Dedifferentiated amniotic fluid mesenchymal stem cell (primary cell): ENCODE measurements around the gene NCK1.
A peak's percentile ranks its signal among the peaks of the same experiment; 100 is the strongest.

ENCODE experiments used
- DNase-seq: peaks from one replicate; pipeline ENCODE4 v3.0.0-alpha.2; 2016; ENCODE audit errors: extremely low spot score

Gene NCK1

DNA sequence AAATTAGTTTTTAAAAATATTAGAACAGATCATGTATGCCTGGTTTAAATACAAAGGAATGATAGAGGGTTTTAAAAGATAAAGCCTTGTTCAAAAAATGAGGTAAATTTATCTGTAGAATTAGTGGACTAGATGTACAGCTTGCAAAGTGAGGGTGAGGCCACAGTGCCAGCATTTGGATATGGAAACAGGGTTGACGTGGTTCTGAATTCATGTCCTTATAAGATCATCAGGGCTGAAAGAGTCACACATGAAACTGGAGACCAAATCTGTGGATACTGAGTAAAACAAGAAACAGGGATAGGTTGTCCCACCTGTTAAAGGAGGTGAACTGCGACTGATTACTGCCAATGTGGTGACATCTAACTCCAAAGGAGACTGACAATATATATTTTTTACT, 46.3 kb downstream of the NCK1 start:
- DNase-seq: no peak

DNA sequence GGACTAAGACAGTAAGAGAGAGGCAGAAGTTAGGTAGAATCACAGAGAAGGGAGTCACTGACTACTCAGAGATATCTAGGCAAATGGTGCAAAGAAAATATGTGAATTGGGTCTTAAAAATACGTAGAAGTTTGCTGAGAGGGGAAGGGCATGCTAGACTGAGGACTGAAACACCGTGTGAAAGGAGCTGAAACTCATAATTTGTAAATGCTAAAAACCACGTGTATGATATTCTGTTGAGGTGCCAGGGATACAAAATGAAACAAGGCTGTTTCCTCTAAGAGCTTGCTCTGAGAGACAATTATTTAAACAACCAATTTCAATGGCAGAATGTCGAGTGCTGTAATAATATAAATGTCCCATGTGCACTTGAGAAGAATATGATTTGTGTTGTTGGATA, 47.2 kb downstream of the NCK1 start:
- no peak for DNase-seq

DNA sequence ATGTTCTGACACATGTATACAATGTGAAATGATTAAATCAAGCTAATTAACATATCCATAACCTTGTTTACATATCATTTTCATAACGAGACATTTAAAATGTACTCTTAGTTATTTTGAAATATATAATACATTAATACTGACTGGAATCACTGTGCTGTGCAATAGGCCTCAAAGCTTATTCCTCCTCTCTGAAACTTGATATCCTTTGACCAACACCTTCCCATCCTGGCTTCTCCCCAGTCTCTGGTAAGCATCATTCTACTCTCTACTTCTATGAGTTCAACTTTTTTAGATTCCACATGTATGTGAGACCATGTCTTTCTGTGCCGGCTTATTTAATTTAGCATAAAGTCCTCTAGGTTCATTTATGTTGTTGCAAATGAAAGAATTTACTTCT, 48.7 kb downstream of the NCK1 start:
- no peak for DNase-seq

DNA sequence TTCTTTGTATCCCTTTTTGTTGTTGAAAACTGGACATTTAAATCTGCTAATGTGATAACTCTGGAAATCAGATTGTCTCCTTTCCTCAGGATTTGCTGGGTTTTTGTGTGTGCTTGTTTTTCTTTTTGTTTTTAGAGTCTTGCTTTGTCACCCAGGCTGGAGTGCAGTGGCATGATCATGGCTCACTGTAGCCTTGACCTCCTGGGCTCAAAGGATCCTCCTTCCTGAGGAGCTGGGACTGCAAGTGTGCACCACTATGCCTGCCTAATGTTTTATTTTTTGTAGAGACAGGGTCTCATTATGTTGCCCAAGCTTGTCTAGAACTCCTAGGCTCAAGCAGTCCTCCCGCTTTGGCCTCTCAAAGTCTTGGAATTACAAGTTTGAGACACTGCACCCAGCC, 51.2 kb downstream of the NCK1 start:
- no peak for DNase-seq

DNA sequence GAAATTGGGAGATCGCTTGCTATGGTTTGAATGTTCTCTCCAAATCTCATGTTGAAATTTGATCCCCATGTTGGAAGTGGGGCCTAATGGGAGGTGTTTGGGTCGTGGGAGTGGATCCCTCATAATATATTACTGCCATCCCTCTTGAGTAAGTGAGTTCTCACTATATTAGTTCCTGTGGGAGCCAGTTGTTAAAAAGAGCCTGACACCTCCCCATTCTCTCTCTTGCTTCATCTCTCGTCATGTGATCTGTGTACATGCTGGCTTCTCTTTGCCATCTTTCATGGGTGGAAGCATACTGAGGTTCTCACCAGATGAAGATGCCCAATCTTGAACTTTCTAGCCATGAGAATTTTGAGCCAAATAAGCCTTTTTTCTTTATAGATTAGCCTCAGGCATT, 52.7 kb downstream of the NCK1 start:
- DNase-seq: no peak

DNA sequence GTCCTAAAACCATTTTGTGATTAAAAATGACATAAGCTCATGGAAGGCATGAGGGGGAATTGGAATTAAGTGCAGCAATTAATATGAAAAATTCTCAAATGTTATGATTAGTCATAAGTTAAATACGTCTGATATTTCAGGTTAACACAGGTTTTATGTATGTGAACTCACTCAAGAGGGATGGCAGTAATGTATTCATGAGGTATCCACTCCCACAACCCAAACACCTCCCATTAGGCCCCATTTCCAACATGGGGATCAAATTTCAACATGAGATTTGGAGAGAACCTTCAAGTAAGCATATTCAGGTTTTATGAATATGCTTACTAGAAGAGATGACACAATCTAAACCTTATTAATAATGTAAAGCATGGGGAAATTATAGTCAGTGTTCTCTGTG, 54.2 kb downstream of the NCK1 start:
- DNase-seq: no peak

DNA sequence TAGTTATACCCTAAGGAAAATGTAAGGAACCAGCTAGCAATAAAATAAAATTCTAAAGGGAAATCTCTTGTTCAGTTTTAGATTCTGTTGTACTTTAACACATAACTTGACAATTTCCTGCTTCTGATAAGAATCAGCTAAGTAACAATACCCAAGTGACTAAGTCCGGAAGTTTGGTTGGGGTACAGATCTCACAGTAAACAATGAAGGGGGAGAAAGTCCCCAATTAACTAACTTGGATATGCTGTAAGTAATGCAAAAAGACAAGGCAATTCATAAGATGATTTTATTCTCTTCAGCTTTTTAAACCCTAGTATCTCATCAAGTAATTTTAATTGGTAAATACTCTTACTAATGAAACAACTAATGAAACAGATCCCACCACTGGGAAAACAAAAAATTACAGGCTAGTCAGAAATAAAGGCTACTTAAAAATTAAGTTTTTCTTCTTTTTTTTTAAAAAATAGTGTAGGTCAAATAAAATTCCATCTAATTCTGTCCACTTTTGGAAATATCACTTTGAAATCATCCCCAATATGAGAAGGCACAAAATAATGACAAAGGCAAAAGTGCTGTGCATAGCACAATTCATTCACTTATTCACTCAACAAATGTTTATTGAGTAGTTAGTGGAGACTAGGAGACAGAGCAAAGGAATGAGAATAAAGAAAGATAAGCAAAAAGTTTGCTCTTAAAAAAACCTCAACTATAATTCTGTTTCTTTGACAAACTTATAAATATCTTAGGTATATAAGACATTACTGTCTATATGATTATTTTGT, 58.0 kb downstream of the NCK1 start:
- no peak for DNase-seq

DNA sequence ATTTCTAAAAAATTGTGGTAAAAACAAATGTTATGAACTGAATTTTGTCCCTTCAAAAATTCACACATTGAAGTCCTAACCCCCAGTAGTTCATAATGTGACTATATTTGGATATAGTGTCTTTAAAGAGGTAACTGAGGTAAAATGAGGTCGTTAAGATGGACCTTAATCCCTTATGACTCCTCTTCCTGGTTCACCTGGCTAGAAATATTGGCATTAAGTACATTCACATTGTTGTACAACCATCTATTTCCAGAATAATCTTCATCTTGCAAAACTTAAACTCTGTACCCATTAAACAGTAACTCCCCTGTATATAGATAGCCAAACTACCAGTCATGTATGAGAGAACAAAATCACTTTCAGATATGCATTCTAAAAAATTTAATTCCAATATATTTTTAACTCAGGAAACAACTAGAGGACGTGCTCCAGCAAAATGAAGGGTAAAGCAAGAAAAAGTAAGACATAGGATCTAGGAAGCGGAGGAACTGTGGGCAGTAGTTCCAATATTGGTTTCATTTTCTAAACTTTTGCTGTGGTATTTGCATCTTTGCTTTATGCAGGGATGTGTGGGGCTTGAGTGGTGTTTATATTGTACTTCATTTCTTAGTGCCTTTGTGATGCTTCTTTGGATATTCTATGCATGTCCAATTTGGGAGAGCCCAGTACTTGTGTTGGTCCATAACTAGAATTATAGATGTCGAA, 59.0 kb downstream of the NCK1 start:
- DNase-seq: no peak

DNA sequence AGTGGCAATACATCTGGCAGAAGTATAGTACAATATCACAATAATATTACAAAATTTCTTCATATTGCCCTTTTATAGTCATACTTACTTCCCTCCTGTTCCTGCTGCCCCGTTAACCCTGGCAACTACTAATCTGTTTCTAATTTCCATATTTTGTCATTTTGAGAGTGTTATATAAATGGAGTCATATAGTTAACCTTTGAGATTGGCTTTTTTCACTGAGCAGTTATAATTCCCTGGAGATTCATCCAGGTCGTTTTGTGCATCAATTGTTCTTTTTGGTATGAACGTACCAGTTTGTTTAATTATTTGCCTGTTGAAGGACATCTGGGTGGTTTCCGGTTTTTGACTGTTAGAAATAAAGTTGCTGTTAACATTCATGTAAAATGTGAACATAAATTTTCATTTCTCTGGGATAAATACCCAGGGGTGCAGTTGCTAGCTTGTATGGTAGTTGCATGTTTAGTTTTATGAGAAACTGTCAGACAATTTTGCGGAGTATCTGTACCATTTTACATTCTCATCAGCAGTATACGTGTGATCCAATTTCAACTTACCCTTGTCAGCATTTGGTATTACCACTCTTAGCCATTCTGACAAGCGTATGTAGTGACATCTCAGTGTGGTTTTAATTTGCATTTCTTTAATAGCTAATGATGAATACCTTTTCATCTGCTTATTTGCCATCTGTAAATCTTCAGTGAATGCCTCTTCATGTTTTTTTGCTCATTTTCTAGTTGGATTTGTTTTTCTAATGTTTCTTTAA, 63.6 kb downstream of the NCK1 start:
- no peak for DNase-seq

DNA sequence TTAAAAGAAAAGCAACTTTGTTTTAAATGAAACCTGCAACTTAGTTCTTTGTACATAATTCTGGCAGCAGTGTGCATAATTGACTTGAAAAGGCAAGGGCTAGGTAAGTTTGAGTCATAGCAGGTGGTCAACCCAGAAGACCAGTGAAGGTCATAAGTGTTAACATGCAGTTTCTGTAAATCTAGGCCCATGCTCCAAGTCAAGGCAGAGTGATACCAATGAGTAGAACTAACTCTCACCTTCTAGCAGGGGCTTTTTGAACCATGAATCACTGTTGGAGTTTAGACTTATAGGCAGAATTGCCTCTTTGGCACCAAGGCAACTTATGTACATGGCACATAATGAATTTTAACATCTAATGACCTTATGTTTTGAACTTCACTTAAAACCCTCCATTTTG, 66.2 kb downstream of the NCK1 start:
- DNase-seq: no peak

DNA sequence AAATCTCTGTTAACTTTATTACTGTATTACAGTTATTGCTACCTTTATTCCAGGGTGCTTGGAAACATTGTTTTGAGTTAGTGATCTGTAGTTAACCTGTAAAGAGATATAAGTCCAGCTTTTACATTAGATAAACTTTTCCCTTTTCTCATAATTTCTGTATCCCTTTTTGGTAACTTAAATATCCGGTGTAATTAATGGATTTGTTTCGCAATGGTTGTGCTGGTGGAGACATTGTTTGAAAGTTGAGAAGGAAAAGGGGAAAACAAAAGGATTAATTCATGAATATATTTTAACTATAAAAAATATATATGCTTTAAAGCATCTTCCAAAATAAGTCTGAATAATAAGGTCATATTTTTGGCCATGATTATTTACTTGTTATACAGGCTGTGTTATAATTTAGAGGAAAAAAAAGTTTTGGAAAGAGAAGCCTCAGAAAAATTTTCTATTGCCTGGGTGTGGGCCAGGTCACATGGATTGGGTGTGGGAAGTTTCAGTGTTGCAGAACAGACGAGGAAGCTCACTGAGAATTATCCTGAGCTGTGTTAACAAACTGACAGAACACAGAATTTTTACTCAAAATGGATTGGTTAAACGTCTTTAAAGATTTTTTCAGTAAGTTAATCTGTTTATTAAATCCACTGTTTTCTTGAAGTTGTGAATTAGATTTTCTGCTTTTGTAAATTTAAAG, 68.1 kb downstream of the NCK1 start:
- peak; percentile 55 for DNase-seq

DNA sequence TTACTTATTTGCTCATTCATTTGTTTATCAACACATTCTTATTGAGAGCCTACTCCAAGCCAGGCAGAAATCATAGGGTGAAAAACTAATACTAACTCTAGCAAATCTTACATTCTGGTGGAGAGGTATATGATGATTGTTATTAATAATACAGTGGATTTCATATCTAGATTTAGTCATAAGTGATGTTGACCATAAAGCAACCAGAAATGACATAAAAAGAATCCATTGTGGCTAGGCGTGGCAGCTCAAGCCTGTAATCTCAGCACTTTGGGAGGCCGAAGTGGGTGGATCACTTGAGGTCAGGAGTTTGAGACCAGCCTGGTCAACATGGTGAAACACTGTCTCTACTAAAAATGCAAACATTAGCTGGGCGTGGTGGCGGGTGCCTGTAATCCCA, 69.6 kb downstream of the NCK1 start:
- DNase-seq: no peak

DNA sequence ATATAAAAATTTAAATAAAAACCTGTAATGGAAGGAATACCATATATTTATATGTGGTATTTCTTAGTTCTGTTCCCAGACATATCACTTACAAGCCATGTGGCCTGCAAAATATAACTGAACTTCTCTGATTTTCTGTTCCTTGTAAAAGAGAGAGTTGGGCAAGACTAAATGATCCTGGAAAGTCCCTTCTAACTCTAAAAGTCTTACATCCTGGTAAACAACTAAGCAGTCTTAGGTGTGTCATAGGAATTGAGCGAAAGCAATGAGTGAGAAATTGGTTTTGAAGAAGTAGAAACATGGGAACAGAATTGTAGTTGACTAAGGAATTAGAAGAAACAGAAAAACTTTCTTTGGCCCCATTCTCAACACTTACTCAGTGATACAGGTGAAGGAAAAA, 70.5 kb downstream of the NCK1 start:
- no peak for DNase-seq

DNA sequence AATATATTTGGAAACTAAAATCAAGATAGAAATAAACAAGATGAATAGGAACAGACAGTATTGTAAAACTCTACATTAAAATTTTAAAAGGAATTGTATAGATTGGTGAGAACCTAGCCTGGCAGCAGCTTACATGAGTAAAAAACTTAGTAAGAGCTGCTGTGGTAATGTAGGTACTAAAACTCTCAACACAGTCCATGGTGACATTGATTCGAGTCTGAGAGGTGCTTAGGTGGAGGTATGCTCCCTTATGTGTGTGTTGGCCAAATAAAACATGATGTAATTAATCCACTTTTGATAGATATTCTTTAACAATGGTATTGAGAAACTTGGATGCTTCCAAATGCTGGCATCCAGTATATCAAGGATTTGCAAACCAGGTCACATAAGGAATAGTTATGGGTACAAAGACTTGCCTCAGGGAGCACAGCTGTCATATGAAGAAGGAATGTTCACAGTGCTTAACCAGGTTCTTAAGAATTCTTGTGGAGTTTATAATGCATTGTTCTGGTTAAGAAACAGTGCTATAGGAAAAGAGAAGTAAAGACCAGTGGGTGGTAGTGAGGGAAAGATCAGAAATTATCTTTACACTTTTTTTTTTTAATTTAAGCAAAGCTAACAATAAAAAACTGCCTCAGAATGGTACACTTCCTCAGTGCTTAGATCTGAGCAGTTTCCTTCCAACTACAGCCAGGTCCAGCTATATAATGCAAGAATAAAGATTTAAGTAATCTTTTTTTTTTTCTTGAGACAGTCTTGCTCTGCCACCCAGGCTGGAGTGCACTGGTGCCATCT, 71.2 kb downstream of the NCK1 start:
- no peak for DNase-seq

DNA sequence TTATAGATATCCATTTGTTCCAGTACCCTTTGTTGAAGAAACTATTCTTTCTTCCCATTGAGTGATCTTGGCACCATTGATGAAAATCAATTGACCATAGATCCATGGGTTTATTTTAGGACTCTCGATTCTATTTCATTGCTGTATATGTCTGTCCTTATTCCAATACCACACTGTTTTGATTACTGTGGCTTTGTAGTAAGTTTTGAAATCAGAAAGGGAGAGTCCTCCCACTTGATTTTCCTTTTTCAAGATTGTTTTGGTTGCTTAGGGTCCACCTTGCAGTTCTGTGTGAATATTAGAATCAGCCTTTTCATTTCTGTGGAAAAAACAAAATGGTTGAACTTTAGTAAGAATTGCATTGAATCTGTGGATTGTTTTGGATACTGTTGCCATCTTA, 75.2 kb downstream of the NCK1 start:
- DNase-seq: no peak

DNA sequence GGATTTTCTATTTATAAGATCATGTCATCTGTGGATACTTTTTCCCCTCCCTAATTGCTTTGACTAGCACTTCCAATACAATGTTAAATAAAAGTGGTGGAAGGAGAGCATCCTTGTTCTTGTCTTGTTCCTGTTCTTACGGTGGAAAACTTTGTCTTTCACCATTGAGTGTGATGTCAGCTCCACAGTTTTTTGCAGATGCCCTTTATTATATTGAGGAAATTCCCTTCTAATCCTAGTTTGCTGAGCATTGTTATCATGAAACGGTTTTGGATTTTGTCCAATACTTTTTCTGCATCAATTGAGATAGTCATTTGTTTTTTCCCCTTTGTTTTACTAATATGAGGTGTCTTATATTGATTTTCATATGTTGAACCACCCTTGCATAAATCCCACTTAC, 75.8 kb downstream of the NCK1 start:
- DNase-seq: no peak

DNA sequence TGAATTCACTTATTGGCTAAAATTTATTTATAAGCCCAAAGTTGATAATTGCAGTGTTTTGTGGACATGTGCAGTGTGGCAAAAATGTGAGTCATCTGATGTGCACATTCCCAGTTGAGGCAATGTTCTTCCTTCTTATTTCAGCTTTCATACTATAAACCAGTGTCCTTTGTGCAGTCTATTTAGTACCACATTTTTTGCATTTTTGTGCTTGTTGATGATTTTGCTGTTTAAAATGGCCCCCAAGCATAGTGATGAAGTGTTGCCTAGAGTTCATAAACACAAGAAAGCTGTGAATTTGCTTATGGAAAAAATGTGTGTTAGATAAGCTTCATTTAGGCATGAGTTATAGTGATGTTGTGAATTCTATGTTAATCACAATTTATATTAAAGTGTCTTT, 76.3 kb downstream of the NCK1 start:
- no peak for DNase-seq

DNA sequence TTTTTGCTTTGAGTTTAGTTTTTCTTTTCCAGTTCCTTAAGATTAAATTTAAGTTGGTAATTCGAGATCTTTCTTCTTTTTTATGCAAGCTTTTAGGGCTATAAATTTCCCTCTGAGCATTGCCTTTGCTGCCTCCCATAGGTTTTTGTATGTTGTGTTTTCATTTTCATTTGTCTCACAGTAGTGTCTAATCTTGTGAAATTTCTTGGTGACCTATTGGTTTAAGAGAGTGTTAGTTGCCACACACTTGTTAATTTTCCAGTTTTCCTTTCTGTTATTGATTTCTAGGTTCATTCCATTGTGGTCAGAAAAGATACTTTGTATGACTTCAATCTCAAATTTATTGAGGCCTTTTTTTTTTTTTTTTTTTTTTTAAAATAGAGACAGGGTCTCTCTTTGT, 77.5 kb downstream of the NCK1 start:
- no peak for DNase-seq

DNA sequence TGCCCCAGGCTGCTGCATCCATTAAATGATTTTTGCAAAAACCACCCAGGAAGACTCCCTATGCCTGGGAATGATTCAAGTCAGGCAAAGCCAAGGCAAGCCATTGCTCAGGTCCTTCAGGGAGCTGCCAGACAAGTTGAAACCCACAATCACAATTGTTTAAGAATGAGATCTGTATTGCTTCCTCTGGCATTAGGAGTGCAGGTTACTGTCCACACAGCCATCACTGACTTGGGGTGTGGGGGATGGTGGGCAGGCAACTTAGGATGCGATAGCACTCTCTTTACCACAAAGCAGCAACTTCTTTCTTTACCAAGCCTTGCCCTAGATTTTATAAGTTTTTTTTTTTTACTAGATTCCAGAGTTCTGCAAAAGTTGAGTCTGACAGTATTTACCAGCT, 80.8 kb downstream of the NCK1 start:
- DNase-seq: no peak

DNA sequence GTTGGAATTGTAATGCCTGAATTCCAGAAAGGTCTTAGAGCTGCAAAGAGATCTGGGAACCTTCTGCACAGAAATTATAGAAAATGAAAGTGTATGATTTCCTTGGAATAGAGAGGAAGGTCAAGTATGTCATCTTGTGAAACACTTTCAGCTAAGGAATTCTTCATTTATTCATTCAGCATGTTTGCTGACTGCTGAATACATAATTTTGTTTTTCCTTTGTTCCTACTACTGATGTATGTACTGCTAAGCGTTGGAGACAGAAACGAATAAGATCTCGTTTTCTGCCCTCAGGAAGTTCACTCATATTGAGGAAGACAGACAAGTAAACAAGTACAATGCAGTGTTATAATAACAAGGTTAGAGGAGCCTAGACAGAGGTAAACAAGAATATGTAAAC, 81.4 kb downstream of the NCK1 start:
- DNase-seq: no peak

DNA sequence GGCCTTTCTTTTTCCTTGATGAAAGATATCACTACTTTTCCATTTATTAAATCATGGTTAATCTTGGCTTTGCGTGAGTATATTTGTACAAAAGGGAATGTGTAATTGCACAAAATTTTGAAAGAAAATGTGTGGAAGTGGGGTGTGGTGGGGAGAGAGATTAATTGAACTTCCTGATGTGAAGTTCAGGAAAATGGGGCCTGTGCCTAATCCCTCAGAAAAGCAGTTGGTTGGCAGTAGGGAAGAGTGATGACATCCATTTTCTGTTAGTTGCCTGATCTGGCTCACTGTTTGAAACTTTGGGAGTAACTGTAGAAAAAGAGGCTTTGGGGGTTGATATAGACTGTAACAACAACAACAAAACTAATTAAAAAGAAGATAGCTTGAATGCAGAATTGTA, 85.0 kb downstream of the NCK1 start:
- DNase-seq: no peak

DNA sequence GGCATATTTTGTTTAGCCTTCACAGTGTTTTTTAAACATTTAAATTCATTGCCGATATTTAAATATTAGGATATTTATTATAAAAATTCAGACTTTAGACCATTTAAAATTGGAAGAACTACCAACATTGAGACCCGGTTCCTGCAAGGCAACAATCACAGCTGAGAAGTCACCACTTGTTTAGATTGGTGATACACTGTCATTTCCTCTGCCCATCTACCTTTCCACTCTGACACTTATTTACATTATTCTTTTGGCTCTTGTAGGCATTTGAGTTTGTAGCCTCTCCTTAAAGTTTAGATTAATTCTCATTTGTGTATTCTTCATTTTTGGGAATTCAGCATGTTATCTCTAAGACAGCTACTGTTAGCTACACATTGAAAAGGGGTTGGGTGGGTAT, 85.5 kb downstream of the NCK1 start:
- DNase-seq: no peak
